GM12874 (cell line): ENCODE results near the gene RBP2.

Source experiments
- TF ChIP-seq, protein P1 (sequence below): IDR thresholded peaks from 2 replicates; pipeline ENCODE4 v1.5.1; 2011; ENCODE audit warnings: low read depth, mild to moderate bottlenecking, control low read depth, low read length, moderate library complexity; ENCODE audit not compliant: insufficient read depth

Gene RBP2

DNA sequence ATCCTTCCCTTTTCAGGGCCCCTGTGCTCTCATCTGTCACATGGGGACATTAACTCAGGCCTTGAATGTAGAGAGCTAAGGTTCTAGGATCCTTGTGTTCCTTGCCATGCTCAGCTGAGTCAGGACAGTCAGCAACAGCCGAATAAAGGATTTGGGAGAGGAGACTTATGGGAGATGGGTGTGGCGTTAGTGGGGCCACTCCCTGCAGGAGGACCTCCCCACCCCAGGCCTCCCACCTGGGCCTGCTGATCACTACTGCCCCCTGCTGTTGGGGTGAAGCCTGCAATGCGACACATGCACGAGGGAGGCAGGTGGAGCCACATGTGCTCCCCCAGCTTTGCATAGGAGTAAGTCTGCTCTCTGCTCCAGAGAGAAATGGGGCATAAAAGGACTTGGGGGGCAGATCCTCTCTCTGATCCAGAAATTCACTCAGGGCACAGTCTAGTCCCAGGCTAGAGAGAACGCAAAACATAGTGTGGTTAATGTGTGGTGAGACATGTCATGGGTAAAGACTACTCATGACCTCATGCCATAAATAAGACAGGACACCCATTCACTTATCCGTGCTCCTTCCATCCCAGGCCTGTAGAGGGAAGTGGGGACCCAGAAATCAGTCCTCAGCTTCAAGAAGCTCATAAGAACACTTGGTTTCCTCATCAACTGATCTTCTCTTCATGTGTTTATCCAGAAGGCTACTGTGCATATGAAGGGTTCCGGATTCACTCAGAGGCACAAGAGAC lies 43.9 kb upstream of the RBP2 start:
- TF ChIP-seq, protein P1, sequence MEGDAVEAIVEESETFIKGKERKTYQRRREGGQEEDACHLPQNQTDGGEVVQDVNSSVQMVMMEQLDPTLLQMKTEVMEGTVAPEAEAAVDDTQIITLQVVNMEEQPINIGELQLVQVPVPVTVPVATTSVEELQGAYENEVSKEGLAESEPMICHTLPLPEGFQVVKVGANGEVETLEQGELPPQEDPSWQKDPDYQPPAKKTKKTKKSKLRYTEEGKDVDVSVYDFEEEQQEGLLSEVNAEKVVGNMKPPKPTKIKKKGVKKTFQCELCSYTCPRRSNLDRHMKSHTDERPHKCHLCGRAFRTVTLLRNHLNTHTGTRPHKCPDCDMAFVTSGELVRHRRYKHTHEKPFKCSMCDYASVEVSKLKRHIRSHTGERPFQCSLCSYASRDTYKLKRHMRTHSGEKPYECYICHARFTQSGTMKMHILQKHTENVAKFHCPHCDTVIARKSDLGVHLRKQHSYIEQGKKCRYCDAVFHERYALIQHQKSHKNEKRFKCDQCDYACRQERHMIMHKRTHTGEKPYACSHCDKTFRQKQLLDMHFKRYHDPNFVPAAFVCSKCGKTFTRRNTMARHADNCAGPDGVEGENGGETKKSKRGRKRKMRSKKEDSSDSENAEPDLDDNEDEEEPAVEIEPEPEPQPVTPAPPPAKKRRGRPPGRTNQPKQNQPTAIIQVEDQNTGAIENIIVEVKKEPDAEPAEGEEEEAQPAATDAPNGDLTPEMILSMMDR, result peak; percentile 38

DNA sequence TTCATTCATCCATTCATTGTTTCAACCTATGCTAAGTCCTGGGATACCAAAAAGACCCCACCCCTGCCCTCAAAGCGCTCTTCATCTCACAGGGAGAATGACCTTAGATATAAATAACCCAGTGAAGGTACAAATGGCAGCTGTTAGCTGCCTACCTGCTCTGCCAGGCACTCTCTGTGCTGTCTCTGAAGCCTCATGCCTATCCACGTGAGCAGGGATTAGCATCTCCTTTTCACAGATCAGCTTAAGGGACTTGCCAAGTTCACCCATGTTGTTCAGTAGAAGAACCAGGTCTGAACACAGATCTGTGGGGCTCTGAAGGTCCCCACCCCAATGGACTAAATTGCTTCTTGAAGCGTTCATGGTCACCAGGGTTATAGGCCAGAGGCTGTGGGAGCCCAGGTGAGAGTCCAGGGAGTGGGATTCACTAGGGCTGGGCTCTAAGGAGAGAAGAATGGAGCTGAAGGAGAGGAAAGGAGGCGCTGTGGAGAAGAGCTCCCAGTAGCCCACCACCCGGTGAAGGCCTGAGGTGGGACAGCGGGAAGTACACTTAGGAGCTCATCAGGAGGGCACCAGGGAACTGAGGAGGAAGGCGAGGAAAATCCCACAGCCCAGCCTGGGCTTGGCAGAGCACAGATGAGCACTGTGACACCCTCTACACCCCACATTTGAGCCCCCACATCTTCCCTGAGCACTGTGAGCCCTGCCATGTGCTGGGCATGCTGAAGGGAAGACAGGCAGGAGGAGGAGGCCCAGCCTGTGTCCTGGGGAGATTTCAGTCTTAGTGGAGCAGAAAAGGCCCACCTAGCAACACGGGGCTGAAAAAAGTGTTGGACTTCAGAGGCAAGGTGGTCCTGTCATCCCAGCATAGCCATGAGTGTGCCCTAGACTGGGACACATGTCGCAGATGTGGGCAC lies 42.9 kb upstream of the RBP2 start:
- TF ChIP-seq, protein P1, result no peak

DNA sequence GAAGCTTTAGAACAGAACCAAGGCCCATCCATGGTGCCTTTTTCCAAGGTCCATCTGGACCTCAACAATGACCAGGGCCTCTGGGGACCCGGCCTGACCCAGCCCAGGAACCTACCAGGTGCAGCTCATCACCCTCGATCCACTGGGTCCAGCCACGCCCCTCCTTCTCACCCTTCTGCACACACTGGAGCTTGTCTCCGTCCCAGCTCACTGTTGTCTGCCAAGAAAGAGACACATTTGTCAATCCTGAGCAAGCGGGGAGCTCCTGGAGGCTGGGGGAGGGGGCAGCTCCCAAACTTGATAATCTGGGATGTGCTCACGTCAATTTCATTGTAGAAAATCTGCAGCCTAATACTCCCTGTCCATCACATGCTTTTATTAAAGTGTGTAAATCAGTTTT lies 42.0 kb upstream of the RBP2 start:
- TF ChIP-seq, protein P1, result no peak

DNA sequence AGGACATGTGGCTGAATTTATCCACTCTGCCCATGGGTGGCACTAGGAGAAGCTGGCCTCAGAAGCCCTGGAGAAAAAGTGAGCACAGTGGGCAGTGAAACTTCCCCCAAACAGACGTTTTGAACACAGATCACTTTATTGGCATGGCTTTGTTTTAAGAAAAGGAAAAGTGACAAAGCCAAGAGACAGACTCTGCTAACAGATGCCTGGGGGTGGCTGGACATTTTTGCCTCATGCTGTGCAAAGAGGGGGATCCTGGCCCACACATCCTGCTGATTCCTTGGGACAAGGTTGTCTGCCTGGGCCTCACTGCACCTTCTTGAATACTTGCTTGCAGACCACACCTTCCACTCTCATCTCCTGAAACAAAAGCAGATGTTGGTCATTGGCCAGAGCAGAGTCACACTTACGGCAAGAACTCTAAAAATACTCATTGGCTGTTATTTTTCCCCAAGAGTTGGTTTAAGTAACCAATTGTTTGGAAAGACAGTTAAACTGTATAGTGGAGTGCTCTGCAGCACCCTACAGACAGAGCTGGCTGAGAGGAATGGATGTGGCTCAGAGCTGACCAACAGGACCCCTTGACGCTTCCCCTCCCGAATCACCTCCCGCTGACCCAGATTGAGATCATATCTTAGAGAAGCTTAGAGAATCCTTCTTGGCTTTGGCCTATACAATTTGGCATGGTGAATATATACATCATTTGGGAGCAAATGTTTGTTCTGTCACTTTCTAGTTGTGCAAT lies 41.2 kb upstream of the RBP2 start:
- TF ChIP-seq, protein P1, result no peak

DNA sequence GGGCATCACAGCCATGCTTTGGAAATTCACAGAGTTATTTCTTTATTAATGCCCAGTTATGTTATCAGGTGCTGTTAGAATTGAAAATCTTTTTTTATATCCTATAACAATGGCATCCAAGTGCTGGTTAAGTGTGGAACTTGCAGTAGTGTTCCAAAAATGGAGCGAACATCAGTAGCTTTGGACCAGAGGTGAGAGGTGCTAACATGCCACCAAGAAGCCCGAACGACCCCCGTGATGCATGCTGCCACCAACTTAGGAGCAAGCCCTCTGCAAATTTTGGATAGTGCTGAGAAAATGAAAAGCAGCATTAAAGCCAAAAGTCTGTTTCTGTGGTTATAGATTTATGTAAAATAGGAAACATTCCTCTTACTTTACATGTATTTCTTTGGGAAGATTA lies 38.4 kb upstream of the RBP2 start:
- TF ChIP-seq, protein P1, result no peak

DNA sequence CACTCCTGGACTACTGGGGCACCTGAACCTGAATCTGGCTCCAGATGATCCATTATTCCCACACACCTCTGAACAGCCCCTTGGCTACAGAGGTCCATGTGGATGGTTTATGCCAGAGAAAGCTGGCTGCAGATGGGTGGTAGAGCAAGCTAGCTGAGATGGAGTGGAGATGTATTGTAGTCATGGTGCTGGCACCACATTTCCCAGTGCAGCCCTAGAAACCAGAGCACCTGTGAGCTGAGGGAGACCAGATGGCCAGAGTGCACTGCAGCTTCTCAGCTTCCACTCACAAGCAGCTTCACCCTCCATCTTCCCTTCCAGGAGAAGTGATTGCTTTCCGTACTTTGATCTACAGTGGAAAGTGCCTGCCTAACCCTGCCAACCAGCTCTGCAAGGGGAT lies 33.3 kb upstream of the RBP2 start:
- TF ChIP-seq, protein P1, result no peak

DNA sequence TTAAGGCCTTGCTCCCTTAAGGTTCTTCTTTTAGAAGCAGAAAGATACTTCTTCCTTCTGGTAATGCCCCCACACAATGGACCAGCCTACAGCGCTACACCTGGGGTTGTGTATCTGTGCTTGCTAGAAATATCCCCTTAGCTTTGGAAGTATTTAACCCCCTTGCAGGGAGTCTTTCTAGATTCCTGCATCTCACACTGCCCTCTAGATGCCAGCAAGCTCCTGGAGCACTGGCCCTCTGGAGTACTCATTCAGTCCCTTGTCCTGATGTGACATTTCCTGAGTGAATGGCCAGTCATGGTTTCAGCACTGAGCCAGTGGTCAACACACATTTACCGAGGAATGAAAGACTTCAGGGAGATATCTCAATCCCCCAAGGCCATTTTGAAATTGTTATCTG lies 30.4 kb upstream of the RBP2 start:
- TF ChIP-seq, protein P1, result no peak
